ENCODE data around the gene NRGN.

The NRGN gene

DNA sequence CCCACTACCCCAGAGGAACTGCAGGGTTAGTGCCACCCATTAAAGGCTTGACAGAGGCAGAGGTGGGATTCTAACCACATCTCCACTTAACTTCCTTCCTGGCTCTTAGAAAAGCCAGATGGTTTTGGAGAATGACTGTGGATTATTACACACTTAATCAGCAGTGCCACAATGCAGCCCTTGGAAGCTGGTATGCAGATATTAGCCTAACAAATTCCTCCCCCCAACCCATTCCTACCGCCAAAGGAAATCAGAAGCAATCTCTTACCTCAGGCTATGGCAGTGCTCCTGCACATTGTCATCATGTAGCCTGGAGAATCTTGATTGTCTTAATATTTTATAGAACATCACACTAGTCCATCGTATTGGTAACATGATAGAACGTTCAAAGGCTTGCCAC is 23.2 kb upstream of the NRGN start:
- no peak overlapping the region for H3K4me3 ChIP-seq (ENCODE audit: low read depth, low read length)
- no peak for TF ChIP-seq CTCF (IDR thresholded peaks at IDR 0.05; ENCODE audit: low read depth, low read length, missing control alignments)
- DNase-seq (ENCODE audit: low read depth): no peak
- in situ Hi-C loops (cut with HindIII; ENCODE audit: low sequenced_read_pairs): no loop called here

- in situ Hi-C loops (cut with HindIII; ENCODE audit: low sequenced_read_pairs): no loop called here
- H3K4me3 ChIP-seq (ENCODE audit: low read depth, low read length): peak overlapping the region; percentile 38
- no peak for DNase-seq (ENCODE audit: low read depth)
- no peak for TF ChIP-seq CTCF (IDR thresholded peaks at IDR 0.05; ENCODE audit: low read depth, low read length, missing control alignments)
These were observed 22.3 kb upstream of the NRGN start for GRCh38 chr11:124717421-124717785.

GRCh38 chr11:124717786-124718651 is 21.7 kb upstream of the NRGN start:
- DNase-seq (ENCODE audit: low read depth): peak; percentile 20
- no peak for TF ChIP-seq CTCF (IDR thresholded peaks at IDR 0.05; ENCODE audit: low read depth, low read length, missing control alignments)
- H3K4me3 ChIP-seq (ENCODE audit: low read depth, low read length): peak overlapping the region; percentile 38
- in situ Hi-C loops (cut with HindIII; ENCODE audit: low sequenced_read_pairs): no loop called here

DNA sequence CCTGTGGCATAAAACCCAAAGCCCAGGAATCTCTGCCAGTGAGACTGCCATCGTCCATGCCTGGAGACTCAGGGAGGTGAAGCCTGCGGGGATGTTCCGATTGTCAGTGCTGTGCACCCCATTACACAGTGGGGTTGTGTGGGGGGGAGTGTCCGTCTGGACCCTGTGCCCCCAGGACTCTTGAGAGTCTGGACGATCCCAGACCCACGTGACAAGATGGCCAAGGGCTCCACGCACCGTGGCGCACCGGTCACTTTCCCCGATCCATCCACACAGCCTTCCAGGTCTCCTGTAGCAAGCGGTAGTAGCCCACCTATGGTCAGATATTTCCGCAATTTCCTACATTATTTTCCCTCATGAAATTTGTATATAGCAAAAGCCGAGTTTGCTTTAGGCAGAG is 20.9 kb upstream of the NRGN start:
- H3K4me3 ChIP-seq (ENCODE audit: low read depth, low read length): no peak overlapping the region
- in situ Hi-C loops (cut with HindIII; ENCODE audit: low sequenced_read_pairs): no loop called here
- TF ChIP-seq CTCF (IDR thresholded peaks at IDR 0.05; ENCODE audit: low read depth, low read length, missing control alignments): no peak
- DNase-seq (ENCODE audit: low read depth): no peak

DNA sequence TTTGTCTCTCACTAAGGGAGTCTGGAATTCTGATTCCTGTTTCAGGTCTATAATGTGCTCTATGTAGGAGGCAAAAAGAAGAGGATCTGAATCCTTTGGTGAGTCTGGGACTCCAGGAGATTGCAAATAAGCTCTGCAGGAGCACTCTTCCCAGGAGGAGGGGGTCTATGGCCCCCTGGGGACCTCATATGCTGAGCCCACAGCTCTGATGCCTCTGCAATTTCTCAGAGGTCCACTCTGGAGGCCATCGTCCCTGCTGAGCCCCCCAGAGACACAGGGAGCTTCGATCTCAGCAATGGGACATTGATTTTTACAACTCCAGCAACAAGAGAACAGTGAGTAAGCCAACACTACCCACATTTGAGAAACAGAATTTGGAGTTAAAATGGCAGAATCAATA is 20.2 kb upstream of the NRGN start:
- H3K4me3 ChIP-seq (ENCODE audit: low read depth, low read length): no peak overlapping the region
- no peak for DNase-seq (ENCODE audit: low read depth)
- in situ Hi-C loops (cut with HindIII; ENCODE audit: low sequenced_read_pairs): no loop called here
- no peak for TF ChIP-seq CTCF (IDR thresholded peaks at IDR 0.05; ENCODE audit: low read depth, low read length, missing control alignments)

DNA sequence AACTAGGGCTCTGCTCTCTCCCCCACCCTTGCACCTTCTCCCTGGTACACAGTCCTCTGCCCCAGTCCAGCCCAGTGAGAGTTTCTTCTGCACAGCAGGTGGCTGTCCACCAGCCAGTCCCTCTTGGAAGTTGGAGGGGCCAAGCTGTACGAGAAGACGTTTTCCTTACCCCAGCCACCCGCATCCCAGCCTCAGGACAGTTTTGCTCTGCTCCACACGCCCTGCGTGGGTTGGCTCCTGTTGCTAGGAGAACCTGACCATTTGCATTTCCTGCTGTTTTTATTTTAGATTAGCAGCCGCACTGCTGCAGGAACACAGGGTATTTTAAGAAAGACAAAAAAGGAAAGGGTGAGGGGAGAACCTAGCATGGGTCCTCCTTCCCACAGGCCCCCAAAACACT is 17.6 kb upstream of the NRGN start:
- no peak overlapping the region for H3K4me3 ChIP-seq (ENCODE audit: low read depth, low read length)
- TF ChIP-seq CTCF (IDR thresholded peaks at IDR 0.05; ENCODE audit: low read depth, low read length, missing control alignments): no peak
- in situ Hi-C loops (cut with HindIII; ENCODE audit: low sequenced_read_pairs): no loop called here
- no peak for DNase-seq (ENCODE audit: low read depth)
